ENCODE results near the gene VASH1.
"Not testable (repeated sequence)": the region's sequence is repeated elsewhere in the genome, so short reads cannot be mapped to it uniquely, and the experiment has no call there.

The VASH1 gene

DNA sequence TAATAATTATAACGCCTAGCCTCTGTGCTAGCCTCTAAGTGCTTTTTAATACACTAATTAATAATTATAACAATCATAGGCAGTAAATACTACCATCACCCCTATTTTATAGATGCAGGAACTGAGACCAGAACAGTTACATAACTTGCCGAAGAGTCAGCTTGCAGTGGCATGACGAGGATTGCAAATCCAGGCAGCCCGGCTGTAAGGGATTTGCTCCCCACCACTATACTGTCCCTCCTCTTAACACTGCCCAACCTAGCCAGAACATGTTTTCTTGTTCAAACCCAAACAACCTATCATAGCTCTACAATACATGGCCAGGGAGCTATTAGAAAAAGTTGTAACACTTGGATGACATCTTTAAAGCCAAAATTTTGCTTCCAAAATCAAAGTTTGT, 33.9 kb upstream of the VASH1 start:
- peaks cover 21% of the 10 kb centered on the region for H3K27me3 Mint-ChIP-seq
- no peak for ATAC-seq (ENCODE audit: low read depth)
- H3K4me1 Mint-ChIP-seq: no peaks in the 10 kb centered on the region

DNA sequence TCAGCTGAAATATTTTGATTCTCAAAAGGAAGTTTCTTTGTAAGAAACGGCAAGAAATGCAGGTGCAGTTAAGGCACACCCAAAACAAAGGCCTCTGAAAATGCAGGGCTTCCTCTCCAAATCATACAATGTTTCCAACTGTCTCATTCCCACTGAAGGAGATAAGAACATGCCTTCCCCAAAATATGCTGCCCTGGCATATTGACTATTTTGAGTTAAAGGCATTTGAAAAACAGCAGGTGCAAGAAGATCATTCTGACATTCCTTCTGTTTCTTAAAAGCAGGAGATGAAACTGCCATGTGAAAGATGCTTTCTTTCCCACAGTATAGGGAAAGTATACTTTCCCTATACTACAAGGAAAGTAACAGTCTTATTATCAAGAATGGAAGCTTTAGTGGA, 33.4 kb upstream of the VASH1 start:
- DNase-seq (ENCODE audit: low spot score in 2 of 2) (no peak), ATAC-seq (ENCODE audit: low read depth) (no peak)
- no peak overlapping the region for H3K4me3 Mint-ChIP-seq
- no peaks in the 10 kb centered on the region for H3K36me3 Mint-ChIP-seq
- H3K4me1 Mint-ChIP-seq: no peaks in the 10 kb centered on the region
- H3K9me3 Mint-ChIP-seq: no peaks in the 10 kb centered on the region
- peaks cover 21% of the 10 kb centered on the region for H3K27me3 Mint-ChIP-seq
- H3K27ac Mint-ChIP-seq: no peak overlapping the region

More for the DNA sequence above, 33.9 kb upstream of the VASH1 start:
- no peaks in the 10 kb centered on the region for H3K9me3 Mint-ChIP-seq
- no peak overlapping the region for H3K27ac Mint-ChIP-seq
- H3K36me3 Mint-ChIP-seq: no peaks in the 10 kb centered on the region
- no peak for DNase-seq (ENCODE audit: low spot score in 2 of 2)
- H3K4me3 Mint-ChIP-seq: no peak overlapping the region

DNA sequence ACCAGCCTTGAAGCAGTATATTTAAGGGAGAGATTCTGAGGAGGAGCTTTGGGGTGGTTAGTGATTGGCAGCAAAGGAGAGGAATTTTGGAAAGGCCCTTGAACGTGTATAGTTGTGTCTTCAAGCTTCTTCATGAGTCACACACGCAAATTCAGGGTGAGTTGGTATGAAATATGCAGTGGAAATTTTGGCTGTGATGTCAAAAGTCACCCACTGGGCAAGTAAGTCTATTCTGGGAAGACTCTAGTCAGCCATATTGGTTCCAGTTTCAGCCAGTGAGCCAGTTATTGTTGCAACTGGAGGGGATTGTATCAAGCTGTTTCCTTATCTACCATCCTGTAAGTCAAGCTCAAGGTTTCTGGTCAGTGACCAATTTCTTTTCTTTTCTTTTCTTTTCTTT, 32.0 kb upstream of the VASH1 start:
- Mint-ChIP-seq H3K27ac (no peak overlapping the region), H3K4me1 (no peaks in the 10 kb centered on the region), H3K4me3 (no peak overlapping the region), H3K27me3 (peaks cover 21% of the 10 kb centered on the region), H3K36me3 (no peaks in the 10 kb centered on the region), H3K9me3 (no peaks in the 10 kb centered on the region)
- DNase-seq (ENCODE audit: low spot score in 2 of 2): no peak
- no peak for ATAC-seq (ENCODE audit: low read depth)

DNA sequence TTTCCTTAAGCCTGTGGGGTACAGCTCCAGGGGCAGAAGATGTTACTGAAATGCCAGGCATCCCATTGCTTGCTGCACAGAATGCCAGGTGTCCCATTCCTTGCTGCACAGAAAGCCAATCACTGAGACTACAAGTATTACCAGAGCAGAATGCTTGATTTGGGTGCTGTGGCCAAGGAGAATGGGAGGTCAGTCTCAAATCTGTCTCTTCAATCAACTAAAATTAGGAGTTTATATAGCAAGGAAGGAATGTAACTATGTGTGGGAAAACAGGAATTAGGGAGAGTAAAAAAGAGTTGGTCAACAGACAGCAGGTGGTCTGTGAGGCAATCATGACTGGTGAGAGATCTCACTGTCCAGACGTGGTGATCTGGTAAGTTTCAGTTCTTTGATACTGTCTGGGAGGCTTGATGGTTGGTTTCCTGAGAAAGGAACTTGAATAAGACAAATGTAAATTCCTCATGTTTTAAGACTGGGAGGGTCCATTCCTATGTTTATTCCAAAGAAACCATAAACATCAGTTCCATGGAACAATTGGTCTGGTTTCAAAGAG, 31.2 kb upstream of the VASH1 start:
- Mint-ChIP-seq H3K27ac (no peak overlapping the region), H3K4me1 (no peaks in the 10 kb centered on the region), H3K9me3 (no peaks in the 10 kb centered on the region), H3K27me3 (peaks cover 21% of the 10 kb centered on the region), H3K4me3 (no peak overlapping the region), H3K36me3 (no peaks in the 10 kb centered on the region)
- no peak for DNase-seq (ENCODE audit: low spot score in 2 of 2)
- no peak for ATAC-seq (ENCODE audit: low read depth)

DNA sequence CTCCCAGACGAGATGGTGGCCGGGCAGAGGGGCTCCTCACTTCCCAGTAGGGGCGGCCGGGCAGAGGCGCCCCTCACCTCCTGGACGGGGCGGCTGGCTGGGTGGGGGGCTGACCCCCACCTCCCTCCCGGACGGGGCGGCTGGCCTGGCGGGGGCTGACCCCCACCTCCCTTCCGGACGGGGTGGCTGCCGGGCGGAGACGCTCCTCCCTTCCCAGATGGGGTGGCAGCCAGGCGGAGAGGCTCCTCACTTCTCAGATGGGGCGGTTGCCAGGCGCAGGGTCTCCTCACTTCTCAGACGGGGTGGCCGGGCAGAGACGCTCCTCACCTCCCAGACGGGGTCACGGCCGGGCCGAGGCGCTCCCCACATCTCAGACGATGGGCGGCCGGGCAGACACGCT, 26.8 kb upstream of the VASH1 start:
- H3K9me3 Mint-ChIP-seq; H3K4me3 Mint-ChIP-seq; ATAC-seq (ENCODE audit: low read depth); H3K27me3 Mint-ChIP-seq; H3K36me3 Mint-ChIP-seq; DNase-seq (ENCODE audit: low spot score in 2 of 2); H3K27ac Mint-ChIP-seq; H3K4me1 Mint-ChIP-seq: not testable (repeated sequence)

DNA sequence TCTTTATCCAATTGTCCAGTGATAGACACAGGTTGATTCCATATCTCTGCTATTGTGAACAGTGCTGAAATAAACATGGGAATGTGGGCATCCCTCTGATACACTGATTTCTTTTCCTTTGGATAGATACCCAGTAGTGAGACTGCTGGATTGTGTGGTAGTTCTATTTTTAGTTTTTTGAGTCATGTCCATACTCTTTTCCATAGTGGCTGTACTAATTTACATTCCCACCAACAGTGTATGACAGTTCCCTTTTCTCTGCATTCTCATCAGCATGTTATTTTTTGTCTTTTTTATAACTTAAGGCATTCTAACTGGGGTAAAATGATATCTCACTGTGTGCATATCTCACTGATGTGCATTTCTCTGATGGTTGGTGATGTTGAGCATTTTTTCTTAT, 24.8 kb upstream of the VASH1 start:
- no peak overlapping the region for H3K4me3 Mint-ChIP-seq
- H3K9me3 Mint-ChIP-seq: peaks cover 9% of the 10 kb centered on the region
- peaks cover 2% of the 10 kb centered on the region for H3K27me3 Mint-ChIP-seq
- ATAC-seq (ENCODE audit: low read depth): no peak
- peaks cover 3% of the 10 kb centered on the region for H3K36me3 Mint-ChIP-seq
- no peak overlapping the region for H3K27ac Mint-ChIP-seq
- no peak for DNase-seq (ENCODE audit: low spot score in 2 of 2)
- H3K4me1 Mint-ChIP-seq: no peaks in the 10 kb centered on the region

DNA sequence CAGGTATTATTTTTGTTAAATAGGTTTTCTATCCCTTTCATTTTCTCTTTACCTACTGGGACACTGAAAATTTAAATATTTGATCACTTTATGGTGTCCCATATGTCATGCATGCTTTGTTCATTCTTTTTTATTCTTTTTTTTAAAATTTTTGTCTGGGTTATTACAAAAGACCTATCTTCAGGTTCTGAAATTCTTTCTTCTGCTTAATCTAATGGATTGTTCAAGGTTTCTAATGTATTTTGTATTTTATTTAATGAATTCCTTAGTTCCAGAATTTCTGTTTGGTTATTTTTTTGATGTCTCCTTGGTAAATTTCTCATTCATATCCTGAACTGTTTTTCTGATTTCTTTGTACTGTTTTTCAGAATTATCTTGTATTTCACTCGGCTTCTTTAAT, 20.2 kb upstream of the VASH1 start:
- Mint-ChIP-seq H3K27ac (no peak overlapping the region), H3K36me3 (peaks cover 3% of the 10 kb centered on the region), H3K27me3 (peaks cover 11% of the 10 kb centered on the region), H3K4me3 (no peak overlapping the region), H3K4me1 (no peaks in the 10 kb centered on the region), H3K9me3 (peaks cover 9% of the 10 kb centered on the region)
- DNase-seq (ENCODE audit: low spot score in 2 of 2) (no peak), ATAC-seq (ENCODE audit: low read depth) (no peak)

DNA sequence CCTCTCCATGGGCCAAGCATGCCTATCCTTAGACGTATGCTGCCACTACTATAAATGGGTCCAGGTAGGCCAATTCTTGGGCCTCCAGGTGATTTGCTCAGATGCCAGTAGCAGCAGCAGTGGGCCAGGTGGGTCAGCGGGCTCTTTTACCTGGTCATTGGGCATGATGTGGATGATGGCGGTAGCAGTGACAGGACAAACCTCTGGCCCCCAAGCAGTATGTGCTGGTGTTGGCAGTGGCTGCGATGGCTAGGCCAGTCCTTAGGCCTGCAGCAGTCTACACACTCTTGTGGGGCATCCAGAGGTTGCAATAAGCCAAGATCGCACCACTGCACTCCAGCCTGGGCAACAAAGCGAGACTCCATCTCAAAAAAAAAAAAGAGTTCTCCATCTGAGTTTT, 19.1 kb upstream of the VASH1 start:
- peaks cover 3% of the 10 kb centered on the region for H3K36me3 Mint-ChIP-seq
- H3K4me1 Mint-ChIP-seq: no peaks in the 10 kb centered on the region
- peaks cover 9% of the 10 kb centered on the region for H3K9me3 Mint-ChIP-seq
- peaks cover 11% of the 10 kb centered on the region for H3K27me3 Mint-ChIP-seq
- ATAC-seq (ENCODE audit: low read depth) (no peak), DNase-seq (ENCODE audit: low spot score in 2 of 2) (no peak)
- H3K4me3 Mint-ChIP-seq: no peak overlapping the region
- no peak overlapping the region for H3K27ac Mint-ChIP-seq

DNA sequence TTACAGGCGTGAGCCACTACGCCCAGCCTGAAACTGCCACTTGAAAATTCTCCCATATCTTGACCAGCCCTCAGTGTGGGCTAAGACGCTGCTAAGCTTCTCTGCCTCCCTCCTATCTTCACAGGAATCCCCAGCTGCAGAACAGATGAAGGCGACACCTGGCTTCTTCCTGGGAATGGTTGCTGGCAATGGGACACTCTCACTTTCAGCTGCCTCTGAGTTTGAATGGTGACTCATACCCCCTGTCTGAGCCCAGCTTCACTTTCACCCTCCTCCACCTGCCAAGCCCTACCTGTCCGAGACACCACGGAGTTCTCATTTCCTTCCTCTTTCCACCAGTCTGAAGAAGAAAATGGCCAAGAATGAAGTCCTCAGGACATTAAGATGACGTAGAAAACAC, 18.3 kb upstream of the VASH1 start:
- Mint-ChIP-seq H3K27me3 (peaks cover 11% of the 10 kb centered on the region), H3K36me3 (peaks cover 3% of the 10 kb centered on the region), H3K4me3 (no peak overlapping the region), H3K9me3 (peaks cover 9% of the 10 kb centered on the region), H3K4me1 (no peaks in the 10 kb centered on the region), H3K27ac (no peak overlapping the region)
- no peak for DNase-seq (ENCODE audit: low spot score in 2 of 2)
- ATAC-seq (ENCODE audit: low read depth): no peak

DNA sequence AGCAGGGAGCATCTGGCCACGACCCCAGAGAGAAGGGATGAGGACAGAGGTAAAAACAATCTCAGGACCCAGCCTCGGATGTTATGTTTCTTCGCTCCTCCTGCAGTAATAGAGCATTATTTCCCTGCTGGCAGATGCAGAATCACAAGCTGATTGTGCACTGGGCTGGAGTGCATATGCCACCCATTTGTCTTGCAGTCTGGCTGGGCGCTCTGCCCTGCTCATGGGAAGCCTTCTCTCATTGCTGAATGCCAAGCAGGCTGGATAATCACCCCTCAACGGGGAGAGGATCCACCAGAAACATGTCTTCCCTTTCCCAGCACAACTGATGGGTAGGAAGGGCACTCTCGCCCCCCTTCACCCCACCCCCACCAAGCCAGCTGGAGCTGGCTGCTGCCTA, 8.5 kb upstream of the VASH1 start:
- no peaks in the 10 kb centered on the region for H3K9me3 Mint-ChIP-seq
- no peaks in the 10 kb centered on the region for H3K4me1 Mint-ChIP-seq
- H3K36me3 Mint-ChIP-seq: no peaks in the 10 kb centered on the region
- no peak overlapping the region for H3K4me3 Mint-ChIP-seq
- ATAC-seq (ENCODE audit: low read depth): no peak
- H3K27ac Mint-ChIP-seq: no peak overlapping the region
- H3K27me3 Mint-ChIP-seq: peaks cover 8% of the 10 kb centered on the region
- no peak for DNase-seq (ENCODE audit: low spot score in 2 of 2)

DNA sequence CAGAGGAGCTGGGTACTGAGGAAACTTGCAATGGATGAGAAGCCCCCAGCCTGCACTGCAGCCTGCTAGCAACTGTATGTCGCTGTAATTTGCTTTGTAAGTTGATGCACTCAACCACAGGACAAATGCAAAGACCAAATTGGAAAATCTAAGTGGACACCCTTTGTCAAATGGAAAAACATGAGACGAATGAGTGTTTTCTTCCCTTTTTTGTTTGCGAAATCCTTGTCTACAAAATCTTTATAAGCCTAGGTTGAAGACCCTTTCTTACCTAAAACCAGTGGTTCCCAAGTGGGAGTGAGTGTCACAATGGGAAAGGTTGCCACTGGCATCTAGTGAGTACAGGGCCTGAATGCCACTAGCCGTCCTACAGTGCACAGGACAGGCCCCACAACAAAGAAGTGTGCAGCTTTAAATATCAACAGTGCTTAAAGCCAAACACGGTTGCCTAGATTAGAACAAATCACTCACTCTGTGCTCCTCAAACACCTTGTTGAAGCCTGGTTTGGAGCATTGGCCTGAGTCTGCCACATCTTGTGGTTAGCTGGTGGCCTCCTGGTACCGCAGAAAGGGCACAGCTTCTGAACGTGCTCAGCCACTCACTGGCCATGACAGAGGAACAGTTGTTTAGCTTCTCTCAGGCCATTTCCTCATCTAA, 7.6 kb upstream of the VASH1 start:
- no peaks in the 10 kb centered on the region for H3K36me3 Mint-ChIP-seq
- peaks cover 13% of the 10 kb centered on the region for H3K27me3 Mint-ChIP-seq
- ATAC-seq (ENCODE audit: low read depth) (no peak), DNase-seq (ENCODE audit: low spot score in 2 of 2) (no peak)
- H3K9me3 Mint-ChIP-seq: no peaks in the 10 kb centered on the region
- no peak overlapping the region for H3K27ac Mint-ChIP-seq
- no peaks in the 10 kb centered on the region for H3K4me1 Mint-ChIP-seq
- H3K4me3 Mint-ChIP-seq: no peak overlapping the region

DNA sequence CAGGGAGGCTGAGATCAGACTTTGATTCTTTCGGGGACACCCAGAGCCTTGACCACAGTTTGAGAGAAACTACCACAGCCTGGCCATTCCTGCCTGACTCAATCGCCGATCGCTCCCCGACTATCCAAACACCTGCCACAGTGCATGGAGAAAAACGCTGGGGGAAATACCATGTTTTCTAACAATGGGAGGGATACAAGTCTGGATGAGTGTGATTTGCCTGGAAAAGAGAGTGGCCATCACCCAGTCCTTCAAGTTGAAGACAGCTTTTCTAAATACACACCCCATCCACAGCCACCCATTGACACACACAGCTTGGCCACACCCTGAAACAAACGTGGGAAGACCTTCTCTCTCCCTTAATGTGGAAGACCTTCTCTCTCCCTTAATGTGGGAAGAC, 6.7 kb upstream of the VASH1 start:
- Mint-ChIP-seq H3K4me1 (no peaks in the 10 kb centered on the region), H3K9me3 (no peaks in the 10 kb centered on the region), H3K27ac (no peak overlapping the region), H3K27me3 (peaks cover 17% of the 10 kb centered on the region), H3K4me3 (no peak overlapping the region), H3K36me3 (no peaks in the 10 kb centered on the region)
- ATAC-seq (ENCODE audit: low read depth) (no peak), DNase-seq (ENCODE audit: low spot score in 2 of 2) (no peak)

DNA sequence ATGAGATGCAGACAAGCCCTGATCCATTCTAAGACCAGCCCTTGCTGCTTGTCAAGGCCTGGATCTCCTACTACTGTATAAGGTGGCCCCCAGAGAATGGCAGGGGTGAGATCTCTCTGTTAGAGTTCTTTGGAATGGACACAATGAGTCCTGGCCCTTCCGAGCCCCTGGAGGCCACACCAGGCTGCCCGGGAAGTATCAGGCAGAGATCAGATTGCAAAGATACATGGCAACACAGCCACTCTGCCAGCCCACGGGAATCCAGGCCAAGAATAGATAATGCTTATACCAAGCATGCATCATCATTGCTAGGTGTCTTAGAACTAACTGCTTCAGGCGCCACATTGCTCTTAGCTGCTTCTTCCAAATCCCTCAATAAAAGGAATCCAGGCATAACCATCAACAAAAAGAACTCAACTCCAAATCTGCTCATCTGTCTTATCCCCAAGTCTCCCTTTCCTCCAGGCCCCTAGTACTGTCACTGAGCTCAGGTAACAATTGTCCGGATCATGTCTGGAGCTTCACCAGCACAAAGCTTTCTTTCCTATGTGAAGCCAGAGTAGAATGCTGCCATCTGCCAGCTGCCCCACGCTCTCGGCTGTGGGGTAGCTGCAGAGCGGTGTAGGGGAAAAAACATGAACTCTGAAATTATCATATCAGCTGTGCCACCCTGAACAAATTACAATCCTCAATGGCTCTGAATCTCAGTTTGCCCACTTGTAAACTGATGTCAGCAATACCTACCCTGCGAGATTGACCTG, 5.5 kb upstream of the VASH1 start:
- Mint-ChIP-seq H3K4me1 (no peaks in the 10 kb centered on the region), H3K9me3 (no peaks in the 10 kb centered on the region), H3K4me3 (no peak overlapping the region), H3K27ac (no peak overlapping the region), H3K36me3 (no peaks in the 10 kb centered on the region), H3K27me3 (peaks cover 21% of the 10 kb centered on the region)
- no peak for DNase-seq (ENCODE audit: low spot score in 2 of 2)
- ATAC-seq (ENCODE audit: low read depth): no peak

DNA sequence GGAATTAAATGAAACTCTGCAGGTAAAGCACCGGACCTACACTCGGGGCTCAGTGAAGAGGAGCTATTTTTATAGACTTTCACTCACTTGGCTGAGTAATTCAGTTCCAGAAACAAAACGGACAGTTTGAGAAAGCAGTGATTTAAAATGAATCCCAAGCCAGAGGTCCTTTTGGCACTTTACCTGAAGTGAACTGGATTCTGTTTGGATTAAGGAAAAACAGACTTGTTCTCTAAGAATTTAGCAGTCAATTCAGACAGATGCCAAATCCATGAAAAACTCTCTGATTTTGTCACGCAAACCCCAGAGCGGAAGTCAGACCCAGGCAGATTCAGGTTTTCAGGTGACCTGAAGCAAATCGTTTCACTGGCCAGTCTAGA, 4.9 kb upstream of the VASH1 start:
- peaks cover 23% of the 10 kb centered on the region for H3K27me3 Mint-ChIP-seq

DNA sequence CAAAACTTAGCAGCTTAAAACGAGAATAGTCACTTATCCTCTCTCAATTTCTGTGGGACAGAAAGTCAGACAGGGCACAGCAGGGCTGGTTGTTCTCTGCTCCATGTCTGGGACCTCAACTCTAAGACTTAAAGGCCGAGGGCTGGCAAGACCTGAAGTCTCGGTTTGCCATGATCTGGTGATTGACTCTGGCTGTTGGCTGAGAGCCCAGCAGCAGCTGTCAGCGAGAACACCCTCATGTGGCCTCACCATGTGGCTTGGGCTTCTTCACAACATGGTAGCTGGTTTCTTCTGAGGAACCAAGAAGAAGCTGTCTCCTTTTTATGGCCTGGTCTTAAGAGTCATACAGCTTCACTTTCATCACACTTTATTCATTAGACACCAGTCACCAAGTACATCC, 1.7 kb upstream of the VASH1 start:
- Mint-ChIP-seq H3K4me1 (peaks cover 4% of the 10 kb centered on the region), H3K36me3 (no peaks in the 10 kb centered on the region), H3K9me3 (no peaks in the 10 kb centered on the region), H3K27ac (no peak overlapping the region), H3K4me3 (no peak overlapping the region), H3K27me3 (peaks cover 33% of the 10 kb centered on the region)
- DNase-seq (ENCODE audit: low spot score in 2 of 2) (no peak), ATAC-seq (ENCODE audit: low read depth) (no peak)

More for the DNA sequence above, 4.9 kb upstream of the VASH1 start:
- Mint-ChIP-seq H3K9me3 (no peaks in the 10 kb centered on the region), H3K27ac (no peak overlapping the region), H3K4me1 (no peaks in the 10 kb centered on the region), H3K36me3 (no peaks in the 10 kb centered on the region), H3K4me3 (no peak overlapping the region)
- ATAC-seq (ENCODE audit: low read depth) (no peak), DNase-seq (ENCODE audit: low spot score in 2 of 2) (no peak)

Measured in memory B cell (primary cell).